NB4 (cell line): ENCODE results near the gene MXI1.

ENCODE experiments used
- MYC ChIP-seq: IDR thresholded peaks from 2 replicates; pipeline ENCODE4 v1.6.1; 2011; ENCODE audit warnings: low read depth, low read length
- POLR2A ChIP-seq: IDR thresholded peaks from 2 replicates; pipeline ENCODE4 v1.6.1; 2011; ENCODE audit warnings: mild to moderate bottlenecking; ENCODE audit not compliant: insufficient read length; ENCODE audit errors: extremely low read depth
- TF ChIP-seq, protein P1 (sequence below): IDR thresholded peaks from one replicate; pipeline ENCODE4 v1.5.1; 2012; ENCODE audit warnings: low read depth, low read length
- TF ChIP-seq, protein P2 (sequence below): IDR thresholded peaks from 2 replicates; pipeline ENCODE4 v1.6.1; 2011; ENCODE audit warnings: low read depth, low read length

GRCh38 chr10:110324201-110324804 is 116.9 kb downstream of the MXI1 start:
- TF ChIP-seq, protein P1, sequence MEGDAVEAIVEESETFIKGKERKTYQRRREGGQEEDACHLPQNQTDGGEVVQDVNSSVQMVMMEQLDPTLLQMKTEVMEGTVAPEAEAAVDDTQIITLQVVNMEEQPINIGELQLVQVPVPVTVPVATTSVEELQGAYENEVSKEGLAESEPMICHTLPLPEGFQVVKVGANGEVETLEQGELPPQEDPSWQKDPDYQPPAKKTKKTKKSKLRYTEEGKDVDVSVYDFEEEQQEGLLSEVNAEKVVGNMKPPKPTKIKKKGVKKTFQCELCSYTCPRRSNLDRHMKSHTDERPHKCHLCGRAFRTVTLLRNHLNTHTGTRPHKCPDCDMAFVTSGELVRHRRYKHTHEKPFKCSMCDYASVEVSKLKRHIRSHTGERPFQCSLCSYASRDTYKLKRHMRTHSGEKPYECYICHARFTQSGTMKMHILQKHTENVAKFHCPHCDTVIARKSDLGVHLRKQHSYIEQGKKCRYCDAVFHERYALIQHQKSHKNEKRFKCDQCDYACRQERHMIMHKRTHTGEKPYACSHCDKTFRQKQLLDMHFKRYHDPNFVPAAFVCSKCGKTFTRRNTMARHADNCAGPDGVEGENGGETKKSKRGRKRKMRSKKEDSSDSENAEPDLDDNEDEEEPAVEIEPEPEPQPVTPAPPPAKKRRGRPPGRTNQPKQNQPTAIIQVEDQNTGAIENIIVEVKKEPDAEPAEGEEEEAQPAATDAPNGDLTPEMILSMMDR: no peak
- TF ChIP-seq POLR2A (no peak), MYC (no peak)
- TF ChIP-seq, protein P2, sequence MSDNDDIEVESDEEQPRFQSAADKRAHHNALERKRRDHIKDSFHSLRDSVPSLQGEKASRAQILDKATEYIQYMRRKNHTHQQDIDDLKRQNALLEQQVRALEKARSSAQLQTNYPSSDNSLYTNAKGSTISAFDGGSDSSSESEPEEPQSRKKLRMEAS: no peak
